ENCODE results near the gene LMOD3.

GRCh38 chr3:69161587-69162307 is 39.4 kb upstream of the LMOD3 start:
- TF ChIP-seq POLR2A (IDR thresholded peaks at IDR 0.05), result no peak
- TF ChIP-seq CTCF (IDR thresholded peaks at IDR 0.05), result peak; percentile 81 to 98 (median 93)
